ENCODE data around the gene COL25A1.

The COL25A1 gene

DNA sequence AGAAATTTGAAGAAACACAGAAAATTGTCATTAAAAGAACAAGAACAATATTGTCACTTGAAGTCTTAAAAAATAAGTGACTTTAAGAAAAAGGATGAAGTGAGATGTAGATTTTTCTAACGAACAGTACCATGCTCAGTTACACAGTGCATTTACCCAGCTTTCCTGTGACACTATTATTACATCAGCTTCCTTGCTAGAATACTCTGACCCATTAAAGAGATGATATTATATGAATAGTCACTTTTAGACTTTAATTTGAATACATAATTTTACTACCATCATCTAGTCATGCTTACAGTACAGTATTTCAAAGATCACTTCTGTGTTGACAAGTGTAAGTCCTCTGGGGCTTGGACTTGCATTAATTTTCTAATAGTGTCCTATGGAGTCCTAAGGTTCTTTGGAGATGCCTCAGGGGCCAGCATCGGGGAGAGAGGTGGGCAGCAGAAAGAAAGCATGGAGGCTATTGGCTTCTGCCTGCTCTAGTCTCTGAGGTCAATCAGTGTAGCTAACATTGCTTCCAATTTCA lies 10.7 kb downstream of the COL25A1 start:
- no peak for DNase-seq

DNA sequence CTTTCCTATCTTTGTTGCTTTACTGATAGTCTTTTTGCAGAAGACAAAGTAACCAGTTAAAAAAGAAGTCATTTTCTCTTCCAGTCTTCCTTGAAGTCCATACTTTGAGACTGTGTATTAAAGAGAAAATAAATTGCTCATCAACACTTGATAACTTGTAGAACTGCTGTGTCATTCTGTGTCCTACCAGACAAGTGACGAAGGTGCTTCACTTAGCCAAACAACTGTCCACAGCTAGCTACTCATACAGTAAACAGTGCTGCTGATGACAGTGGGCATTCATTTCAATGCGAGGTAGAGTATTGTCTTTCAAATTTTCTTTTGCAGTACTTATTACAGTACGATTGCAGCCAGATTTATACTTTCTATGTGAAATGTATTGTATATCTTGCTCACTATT lies 11.5 kb downstream of the COL25A1 start:
- DNase-seq = no peak

DNA sequence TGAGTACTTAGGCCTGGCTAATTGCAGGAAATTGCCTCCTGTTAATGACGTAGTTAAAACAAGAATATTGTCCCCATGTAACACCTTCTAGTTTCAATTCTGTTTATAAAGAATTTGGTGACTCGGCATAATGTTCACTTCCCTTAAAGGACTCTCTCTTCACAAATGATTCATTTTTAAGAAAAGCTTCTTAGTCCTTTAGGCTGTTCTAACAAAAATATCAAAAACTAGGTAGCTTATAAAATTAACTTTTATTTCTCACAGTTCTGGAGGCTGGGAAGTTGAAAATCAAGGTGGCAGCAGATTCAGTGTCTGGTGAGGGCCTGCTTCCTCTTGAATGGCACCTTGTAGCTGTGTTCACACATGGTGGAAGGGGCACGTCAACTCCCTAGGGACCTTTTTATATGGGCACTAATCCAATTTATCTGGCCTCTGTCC lies 23.8 kb downstream of the COL25A1 start:
- DNase-seq = no peak

DNA sequence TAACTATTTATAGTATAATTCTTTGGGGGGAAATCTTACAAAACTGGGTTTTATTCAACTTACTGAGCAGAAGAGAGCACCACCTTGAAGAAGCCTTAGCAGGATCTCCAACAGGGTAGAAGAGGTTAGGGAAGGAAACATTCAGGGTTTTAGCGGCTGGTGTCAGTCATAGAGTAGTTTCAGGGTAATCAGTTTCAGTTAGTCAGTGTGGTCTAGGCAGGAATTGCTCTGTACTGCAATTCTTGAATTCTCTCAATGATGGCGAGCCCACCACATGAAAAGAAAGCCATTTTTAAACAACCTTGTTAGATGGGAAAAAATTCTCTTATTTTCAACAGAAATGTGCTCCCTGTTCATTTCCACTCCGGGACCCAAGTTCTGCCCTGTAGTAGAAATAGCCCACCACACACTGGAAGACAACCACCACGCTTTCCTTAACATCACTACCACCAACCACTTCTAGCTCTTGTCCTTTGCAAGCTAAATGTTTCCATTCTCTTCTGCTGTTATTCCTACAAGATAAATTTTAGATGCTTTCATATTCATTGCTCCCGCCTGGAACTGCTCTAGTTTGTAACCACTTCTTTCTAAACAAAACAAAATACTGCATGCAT lies 25.9 kb downstream of the COL25A1 start:
- DNase-seq = no peak

DNA sequence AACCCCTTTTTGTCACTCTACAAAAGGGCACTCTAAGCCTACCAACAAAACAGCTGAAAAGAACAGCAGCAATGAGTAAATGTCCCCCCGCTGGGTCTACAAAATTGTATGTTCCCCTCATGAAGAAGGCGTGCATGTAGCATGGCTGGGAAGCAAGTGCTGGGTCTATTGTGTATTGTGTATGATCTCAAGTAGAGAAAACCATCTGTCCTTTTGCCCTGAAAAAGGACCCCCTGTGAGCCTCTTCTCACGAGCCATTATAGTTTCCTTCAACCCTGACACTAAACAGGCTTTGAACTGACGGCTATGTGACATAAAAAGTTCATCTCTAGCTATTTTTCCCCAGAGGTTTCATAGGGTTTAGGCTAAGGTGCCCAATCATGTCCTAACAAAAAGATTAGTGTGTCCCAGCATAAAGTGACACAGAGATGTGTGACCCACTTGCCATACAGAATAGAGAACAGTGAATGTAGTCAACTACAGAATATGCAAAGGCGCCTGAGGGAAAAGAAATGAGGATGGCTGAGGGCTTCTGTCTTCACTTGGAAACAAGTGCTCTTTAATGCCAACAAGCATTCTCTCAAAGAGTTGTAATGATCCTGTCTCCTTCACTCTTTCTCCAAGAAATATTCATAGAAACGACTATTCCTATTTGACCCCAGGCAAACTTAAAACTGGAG lies 27.3 kb downstream of the COL25A1 start:
- DNase-seq = no peak

DNA sequence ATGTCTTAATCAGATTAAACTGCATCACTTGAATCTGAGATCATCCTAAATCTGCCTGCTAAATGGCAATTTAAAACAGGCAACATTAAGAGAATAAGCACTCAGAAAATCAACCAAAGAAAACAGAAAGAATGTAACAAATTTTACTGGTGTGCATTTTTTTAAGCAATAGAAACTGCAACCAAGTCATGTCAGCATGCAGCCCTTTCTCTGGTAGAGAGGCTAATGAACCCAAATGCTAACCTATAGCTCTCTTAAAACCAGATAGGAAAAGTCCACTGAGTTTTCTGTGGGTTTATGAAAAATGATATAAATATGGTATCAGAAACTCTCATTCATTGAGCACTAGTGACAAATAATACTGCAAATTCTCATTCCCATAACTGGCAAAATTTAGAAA lies 35.6 kb downstream of the COL25A1 start:
- no peak for DNase-seq

DNA sequence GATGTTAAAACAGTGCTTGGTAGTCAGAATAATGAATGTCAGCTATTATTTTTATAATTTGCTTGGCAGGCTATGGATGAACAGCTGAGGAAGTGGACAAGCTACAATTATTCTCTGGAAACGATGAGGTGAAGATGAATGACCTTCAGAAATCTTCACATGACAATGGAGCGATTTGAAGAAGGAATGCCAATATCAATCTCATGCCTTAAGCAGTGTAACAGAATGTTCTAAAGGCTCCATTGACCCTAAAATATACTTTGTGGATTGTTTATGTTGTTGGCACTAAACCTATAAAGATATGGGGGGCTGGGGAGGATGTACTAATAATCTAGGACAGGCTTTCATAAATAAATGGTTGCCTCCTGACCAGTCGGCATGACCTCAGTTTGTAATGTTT lies 36.2 kb downstream of the COL25A1 start:
- DNase-seq = no peak

DNA sequence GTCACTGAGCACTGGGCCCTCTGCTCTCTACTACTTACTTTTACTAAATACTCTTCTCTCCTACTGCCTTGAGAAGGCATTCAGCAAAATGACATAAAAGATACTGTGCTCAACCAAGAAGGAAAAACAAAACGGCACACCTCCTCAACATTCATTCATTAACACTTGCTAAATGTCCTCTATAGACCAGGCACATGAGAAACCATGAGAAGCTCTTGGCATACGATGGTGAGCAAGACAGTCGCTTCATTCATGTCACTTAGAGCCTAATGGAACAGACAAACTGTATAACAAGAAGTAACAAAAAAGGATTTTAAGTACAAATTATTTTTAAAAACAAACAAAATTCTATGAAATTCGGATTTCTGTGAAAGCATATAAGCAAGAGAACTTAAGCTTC lies 38.7 kb downstream of the COL25A1 start:
- DNase-seq = no peak

DNA sequence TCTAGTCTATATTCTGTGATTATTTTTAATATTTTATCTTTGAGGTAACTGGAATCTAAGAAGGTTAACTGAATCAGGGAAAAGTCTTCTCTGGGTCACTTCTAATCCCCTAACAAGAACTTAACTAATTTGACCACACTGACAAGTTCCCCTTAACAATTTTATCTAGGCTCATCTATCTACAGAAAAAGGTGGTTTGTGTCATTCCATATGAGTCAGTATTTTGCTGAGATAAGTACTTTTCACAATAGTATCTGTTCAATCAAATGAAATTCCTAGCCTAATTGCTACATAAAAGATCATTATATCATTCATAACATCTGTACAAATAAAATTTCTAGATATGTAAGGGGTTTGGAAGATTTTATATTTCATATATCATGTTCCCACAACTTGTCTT lies 45.6 kb downstream of the COL25A1 start:
- no peak for DNase-seq

DNA sequence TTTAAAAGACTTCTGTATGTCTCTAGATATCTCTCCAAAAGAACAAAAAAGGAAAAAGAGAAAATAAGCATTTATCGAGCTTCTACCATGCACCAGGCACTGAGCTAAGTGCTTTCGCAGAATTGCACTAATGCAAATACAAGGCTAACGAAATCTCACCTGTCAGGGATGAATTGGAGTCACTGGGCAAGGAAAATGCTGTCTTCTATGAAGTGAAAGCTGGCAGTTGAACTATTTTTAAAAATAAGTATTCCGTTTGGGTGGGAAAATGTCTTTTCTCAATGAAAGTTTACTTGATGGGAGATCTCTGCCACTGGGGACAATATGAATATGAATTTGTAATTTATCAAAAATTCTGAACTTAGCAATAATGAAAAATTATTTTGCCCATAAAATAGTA lies 47.6 kb downstream of the COL25A1 start:
- DNase-seq = no peak

DNA sequence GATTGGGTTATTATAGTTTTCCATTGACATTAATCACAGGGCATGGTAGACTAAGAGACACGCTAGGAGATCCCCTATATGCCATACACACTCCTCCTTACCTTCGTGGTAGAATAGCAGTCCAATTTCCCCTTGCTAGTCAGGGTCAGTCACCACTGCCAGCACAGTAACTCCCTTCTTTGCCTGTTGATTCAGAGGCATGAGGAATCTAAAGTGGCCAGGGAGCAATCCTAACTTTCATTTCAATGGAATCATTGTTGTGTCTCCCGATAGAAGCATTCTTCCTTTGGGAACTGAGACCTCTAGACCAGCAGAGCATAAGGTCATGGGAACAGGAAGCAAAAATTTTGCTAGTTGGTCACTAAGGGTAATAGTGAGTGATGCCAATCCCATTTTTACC lies 51.1 kb downstream of the COL25A1 start:
- no peak for DNase-seq

DNA sequence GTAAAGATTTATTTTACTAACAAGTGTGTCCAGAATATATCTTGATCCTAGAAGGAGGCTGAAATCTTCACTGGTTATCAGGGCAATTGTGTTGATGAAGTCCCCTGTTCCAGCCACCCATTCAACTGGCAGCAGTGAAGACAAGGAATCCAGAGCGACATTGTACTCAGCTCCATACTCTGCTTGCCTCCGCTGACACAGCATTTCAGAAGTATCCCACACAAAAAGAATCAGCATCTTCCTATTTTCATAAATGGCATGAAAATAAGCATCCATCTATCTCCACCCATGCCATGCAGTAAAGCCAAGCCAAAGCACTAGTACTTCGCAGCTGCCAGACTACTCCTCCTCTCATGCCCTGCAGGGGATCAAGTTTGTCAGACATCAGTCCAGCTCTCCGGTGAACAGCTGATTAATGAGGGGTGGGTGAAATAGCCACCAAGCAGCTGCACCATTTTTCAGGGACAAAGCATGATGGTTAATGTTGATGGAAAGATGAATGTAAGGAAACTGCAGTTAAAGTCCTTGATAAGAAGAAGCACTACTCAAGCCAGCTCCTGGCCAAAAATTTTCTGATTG lies 54.0 kb downstream of the COL25A1 start:
- no peak for DNase-seq

DNA sequence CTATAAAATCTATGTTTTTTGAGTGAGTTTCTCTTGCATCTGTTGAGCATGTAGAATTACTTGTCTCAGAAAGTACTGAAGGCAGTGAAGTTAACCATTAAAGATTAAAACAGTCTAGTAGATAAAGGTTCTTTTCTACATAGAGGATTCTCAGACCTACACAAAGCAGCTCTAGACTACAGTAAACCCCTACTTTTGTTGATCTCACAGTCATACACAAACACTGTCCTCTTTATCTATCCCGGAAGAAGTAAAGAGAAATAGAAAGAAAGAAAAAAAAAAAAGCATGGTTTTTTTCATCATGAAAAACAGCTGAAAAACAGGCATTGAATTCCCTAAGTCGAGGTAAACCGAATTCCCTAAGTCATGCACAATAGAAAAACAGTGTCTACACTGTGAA lies 58.6 kb downstream of the COL25A1 start:
- DNase-seq = no peak

DNA sequence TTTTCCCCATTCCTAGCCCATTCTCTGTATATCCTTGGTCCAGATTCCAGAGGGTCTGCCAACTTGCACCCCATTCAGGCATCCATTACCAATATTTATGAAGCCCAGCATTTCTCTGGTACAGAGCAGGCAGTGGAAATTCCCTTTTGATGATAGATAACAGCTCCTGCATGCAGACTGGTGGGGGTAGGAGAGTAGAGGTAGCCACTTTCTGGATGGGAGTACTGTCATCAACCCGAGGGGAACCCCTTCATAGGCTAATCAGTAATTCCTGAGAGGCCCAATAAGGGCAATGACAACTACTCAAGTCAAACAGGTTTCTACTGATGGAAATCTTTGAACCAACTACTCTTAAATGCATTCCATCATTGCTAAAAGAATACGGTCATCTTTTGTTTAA lies 63.7 kb downstream of the COL25A1 start:
- DNase-seq = no peak

DNA sequence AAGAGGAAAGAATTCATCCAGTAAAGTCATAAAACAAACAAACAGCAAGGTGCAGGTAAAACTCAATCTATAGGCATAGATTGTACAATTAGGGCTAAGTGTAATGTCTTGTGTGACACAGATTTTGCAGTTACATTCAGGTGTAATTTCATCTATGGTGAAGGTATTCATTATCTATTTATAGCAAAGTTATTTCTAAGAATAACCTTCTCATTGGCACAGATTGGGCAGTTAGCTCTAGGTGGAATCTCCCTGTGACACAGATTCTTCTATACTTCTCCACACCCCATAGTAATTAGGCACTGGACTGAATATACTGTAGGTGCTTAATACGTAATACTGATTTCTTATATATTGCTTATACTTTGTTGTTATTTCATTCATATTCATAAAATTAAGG lies 66.8 kb downstream of the COL25A1 start:
- no peak for DNase-seq

DNA sequence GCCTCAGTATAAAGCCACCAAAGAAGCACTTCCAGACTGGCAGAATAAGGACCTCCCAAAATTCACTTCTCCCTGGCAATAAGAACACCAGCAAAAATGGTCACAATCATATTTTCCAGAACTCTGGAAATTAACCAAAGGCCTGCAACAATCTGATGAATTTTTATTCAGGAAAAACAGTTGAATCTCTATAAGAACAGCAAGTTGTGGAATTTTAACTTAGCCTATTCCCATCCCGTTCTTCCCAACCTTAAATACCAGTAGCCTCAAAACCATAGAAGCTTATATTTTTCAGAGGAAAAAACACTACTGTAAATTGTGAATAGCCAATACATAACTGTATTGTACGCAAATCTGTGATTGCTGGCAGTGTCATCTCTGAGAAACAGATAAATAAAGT lies 67.9 kb downstream of the COL25A1 start:
- no peak for DNase-seq

DNA sequence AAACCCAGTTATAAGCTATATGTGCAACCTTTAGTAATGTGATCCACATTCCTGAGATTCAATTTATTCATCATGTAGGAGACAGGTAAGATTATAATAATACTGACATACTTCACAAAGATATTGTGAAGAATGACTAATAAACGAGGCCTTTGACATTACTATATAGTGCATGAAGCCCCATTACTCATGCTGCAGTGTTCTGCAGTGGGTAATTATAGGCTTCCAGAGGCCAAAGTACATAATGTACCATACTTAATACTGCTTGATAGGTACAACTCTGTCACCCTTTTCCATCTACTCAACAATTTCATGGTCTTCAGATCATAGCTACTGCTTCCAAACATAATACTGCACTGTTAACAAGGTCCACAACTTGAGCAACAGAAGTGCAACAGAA lies 68.9 kb downstream of the COL25A1 start:
- no peak for DNase-seq

DNA sequence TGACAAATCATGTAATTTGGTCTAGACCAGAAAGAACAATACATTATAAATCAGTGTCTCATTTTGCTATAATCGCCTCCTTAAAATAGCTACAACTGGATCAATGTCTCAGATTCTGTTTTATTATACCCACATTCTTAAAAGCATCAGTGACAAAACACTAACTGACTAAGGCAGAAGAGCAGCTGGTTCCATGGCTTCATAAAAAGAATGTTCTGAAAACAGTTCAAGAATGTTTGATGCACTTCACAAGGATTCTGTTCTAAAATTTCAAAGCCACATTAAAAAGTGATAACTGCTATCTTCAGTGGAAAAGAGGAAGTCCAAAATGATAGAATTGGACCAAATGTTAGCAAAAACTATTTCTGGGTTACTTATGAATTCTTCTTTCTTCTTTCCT lies 69.8 kb downstream of the COL25A1 start:
- no peak for DNase-seq

DNA sequence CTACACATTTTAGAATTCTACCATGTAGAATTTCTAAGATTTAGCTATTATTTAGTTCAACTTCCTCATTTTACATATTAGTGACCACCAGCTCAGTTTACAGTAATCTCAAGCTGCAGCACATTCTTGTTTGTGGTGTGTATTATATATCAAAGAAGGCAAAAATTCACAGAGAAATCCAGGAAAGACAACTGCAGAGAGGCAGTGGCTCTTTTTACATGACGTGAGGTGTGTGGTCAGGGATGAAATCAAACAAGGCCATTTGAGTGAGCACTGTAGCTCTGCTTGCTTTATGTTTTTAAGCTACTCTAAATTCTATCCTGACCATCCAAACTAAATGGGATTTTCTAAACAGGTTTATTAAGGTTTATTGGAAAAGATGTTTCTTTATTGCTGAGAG lies 71.1 kb downstream of the COL25A1 start:
- no peak for DNase-seq

DNA sequence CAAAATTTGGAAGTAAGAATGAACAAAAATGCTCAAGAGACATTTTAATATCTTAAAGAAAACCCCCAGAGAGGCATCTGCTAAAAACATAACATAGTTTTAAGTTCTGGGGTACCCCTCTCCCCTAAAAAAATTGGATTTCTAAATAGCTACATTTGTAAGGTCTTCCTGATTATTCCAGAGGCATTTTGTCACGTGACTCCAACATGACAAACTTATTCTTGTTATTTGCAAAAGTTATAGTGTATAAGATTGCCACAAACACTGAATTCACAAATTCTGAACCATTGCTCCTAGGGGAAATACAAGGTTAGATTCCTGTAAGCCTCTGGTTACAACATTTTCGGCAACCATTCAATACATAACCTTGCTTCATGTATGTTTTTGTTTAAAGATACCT lies 73.4 kb downstream of the COL25A1 start:
- DNase-seq = no peak

DNA sequence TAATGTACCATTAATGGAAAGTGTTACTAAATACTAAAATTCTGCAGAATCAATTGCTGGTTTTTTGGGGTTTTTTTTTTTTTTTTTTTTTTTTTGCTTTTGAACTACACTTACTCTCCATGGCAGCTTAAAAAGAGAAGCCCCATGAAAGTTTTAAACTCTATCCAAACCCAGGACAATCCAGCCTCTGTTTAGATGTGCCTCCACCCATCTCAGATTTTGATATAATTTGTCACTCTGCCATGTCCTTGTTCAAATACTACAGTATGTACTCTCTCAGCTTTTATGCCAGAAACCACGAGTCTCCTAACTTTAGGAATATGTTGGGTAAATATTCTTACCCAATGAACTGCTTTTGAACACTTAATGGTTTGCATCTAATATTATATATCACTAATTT lies 84.2 kb downstream of the COL25A1 start:
- no peak for DNase-seq

DNA sequence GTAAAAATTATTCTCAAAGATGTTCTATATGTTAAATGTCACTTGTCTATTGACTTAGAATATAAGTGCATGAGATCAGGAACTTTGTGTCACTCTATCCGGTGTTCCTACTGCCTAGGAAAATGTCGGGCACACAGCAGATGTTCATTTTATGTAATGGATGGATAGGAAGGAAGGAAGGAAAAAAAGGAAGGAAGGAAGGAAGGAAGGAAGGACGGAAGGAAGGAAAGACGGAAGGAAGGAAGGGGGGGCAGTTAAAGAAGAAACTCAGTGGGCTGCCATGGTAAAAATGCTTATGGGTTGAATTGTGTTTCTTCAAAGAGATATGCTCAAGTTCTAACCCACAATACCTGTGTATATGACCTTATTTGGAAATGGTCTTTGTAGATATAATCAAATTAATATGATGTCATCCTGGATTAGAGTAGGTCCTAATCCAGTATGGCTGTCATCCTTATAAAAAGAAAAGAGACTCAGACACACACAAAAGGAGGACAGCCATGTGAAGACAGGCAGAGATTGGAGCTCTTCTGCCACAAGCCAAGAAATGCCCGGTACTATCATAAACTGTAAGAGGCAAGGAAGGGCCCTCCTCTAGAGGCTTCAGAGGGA lies 86.3 kb downstream of the COL25A1 start:
- no peak for DNase-seq

DNA sequence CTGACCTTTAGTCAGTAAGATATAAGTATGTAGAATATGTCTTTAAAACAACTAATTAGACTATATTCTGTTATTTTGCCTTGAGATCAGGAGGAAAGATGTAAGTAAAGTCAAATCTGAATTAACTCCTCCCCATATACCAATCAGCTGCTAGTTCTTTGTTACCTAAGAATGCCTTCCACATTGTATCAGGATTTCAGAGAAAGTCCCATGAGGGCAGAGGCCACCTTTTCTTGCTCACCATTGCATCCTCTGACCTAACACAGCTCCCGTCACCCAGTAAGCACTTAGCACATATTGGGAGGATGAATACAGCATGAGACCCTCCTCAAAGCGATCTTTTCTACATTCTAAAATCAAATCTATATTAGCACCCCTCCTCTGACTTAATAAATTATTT lies 87.0 kb downstream of the COL25A1 start:
- no peak for DNase-seq

Measured in central memory CD4-positive, alpha-beta T cell (primary cell).